ENCODE measurements around the gene LAT.
A peak's percentile ranks its signal among the peaks of the same experiment; 100 is the strongest.
"Not testable (repeated sequence)": the region's sequence is repeated elsewhere in the genome, so short reads cannot be mapped to it uniquely, and the experiment has no call there.

The LAT gene

GRCh38 chr16:28977703-28978662 lies 6.9 kb upstream of the LAT start:
- peak; percentile 41 for DNase-seq (ENCODE audit: low spot score)

- DNase-seq (ENCODE audit: low spot score) = not testable (repeated sequence)
Observed at GRCh38 chr16:28980330-28980729, 4.5 kb upstream of the LAT start.

GRCh38 chr16:28980929-28981328 lies 3.9 kb upstream of the LAT start:
- no peak for DNase-seq (ENCODE audit: low spot score)

- DNase-seq (ENCODE audit: low spot score) = no peak
Observed at GRCh38 chr16:28981517-28981916, 3.3 kb upstream of the LAT start.

GRCh38 chr16:28982418-28982817 lies 2.4 kb upstream of the LAT start:
- DNase-seq (ENCODE audit: low spot score) = no peak

GRCh38 chr16:28982949-28983348 lies 1.9 kb upstream of the LAT start:
- DNase-seq (ENCODE audit: low spot score) = no peak

GRCh38 chr16:28983644-28984043 lies 1.2 kb upstream of the LAT start:
- DNase-seq (ENCODE audit: low spot score) = no peak

- no peak for DNase-seq (ENCODE audit: low spot score)
Observed at GRCh38 chr16:28984091-28984490, 761 bp upstream of the LAT start.

GRCh38 chr16:28985211-28986041 lies 574 bp downstream of the LAT start:
- DNase-seq (ENCODE audit: low spot score) = peak; percentile 29

- DNase-seq (ENCODE audit: low spot score) = no peak
Observed at GRCh38 chr16:28986046-28986445, 1.2 kb downstream of the LAT start.

- DNase-seq (ENCODE audit: low spot score) = no peak
Observed at GRCh38 chr16:28986492-28986891, 1.6 kb downstream of the LAT start.

- DNase-seq (ENCODE audit: low spot score) = no peak
Observed at GRCh38 chr16:28987170-28987853, 2.5 kb downstream of the LAT start.

GRCh38 chr16:28989363-28989762 lies 4.5 kb downstream of the LAT start:
- no peak for DNase-seq (ENCODE audit: low spot score)

- DNase-seq (ENCODE audit: low spot score) = peak; percentile 70
Observed at GRCh38 chr16:28990375-28991040, 5.7 kb downstream of the LAT start.

GRCh38 chr16:28991687-28992086 lies 6.8 kb downstream of the LAT start:
- no peak for DNase-seq (ENCODE audit: low spot score)

GRCh38 chr16:28992496-28992895 lies 7.6 kb downstream of the LAT start:
- DNase-seq (ENCODE audit: low spot score) = no peak

- no peak for DNase-seq (ENCODE audit: low spot score)
Observed at GRCh38 chr16:28998837-28999236, 14.0 kb downstream of the LAT start.

- no peak for DNase-seq (ENCODE audit: low spot score)
Observed at GRCh38 chr16:28999577-28999976, 14.7 kb downstream of the LAT start.

- no peak for DNase-seq (ENCODE audit: low spot score)
Observed at GRCh38 chr16:29000019-29000418, 15.2 kb downstream of the LAT start.

GRCh38 chr16:29004496-29005139 lies 19.8 kb downstream of the LAT start:
- DNase-seq (ENCODE audit: low spot score) = not testable (repeated sequence)

All from CD4-positive, alpha-beta T cell treated with Interleukin-6 at 100 ng/mL for 8 hours (primary cell).